KMS-11 (cell line): ENCODE data around the gene SCNN1B.

Experiments used
- H2AFZ ChIP-seq: fragments of 200-600 bp; sonication (generic); 2 replicates; pipeline ENCODE4 v1.6.1; 2016; ENCODE audit warnings: antibody characterized with exemption, mixed run types, low read depth
- H3K27ac ChIP-seq: fragments of 200-600 bp; sonication (generic); 2 replicates; pipeline ENCODE4 v1.6.1; 2016; ENCODE audit warnings: mild to moderate bottlenecking, mixed run types
- H3K27me3 ChIP-seq: fragments of 200-600 bp; sonication (generic); 2 replicates; pipeline ENCODE4 v1.6.1; 2017; ENCODE audit warnings: mild to moderate bottlenecking, low read depth, mixed run types, moderate library complexity; ENCODE audit not compliant: insufficient read depth
- H3K36me3 ChIP-seq: fragments of 200-600 bp; sonication (generic); 2 replicates; pipeline ENCODE4 v1.6.1; 2017; ENCODE audit warnings: mild to moderate bottlenecking, mixed run types; ENCODE audit not compliant: insufficient read depth
- H3K4me1 ChIP-seq: fragments of 200-600 bp; sonication (generic); 2 replicates; pipeline ENCODE4 v1.6.1; 2016; ENCODE audit warnings: mild to moderate bottlenecking, low read depth, mixed run types; ENCODE audit not compliant: poor library complexity, severe bottlenecking
- H3K4me2 ChIP-seq: fragments of 200-600 bp; sonication (generic); 2 replicates; pipeline ENCODE4 v1.7.0; 2016; ENCODE audit warnings: mild to moderate bottlenecking, mixed run types
- H3K4me3 ChIP-seq: fragments of 200-600 bp; sonication (generic); IDR thresholded peaks from 2 replicates; pipeline ENCODE4 v1.6.1; 2017; ENCODE audit warnings: low read depth, low read length, mixed read lengths; ENCODE audit not compliant: insufficient read depth
- H3K79me2 ChIP-seq: fragments of 200-600 bp; sonication (generic); 2 replicates; pipeline ENCODE4 v1.6.1; 2016; ENCODE audit warnings: low read depth, mixed run types; ENCODE audit not compliant: insufficient read depth
- H3K9ac ChIP-seq: fragments of 200-600 bp; sonication (generic); 2 replicates; pipeline ENCODE4 v1.6.1; 2016; ENCODE audit warnings: mild to moderate bottlenecking, mixed run types
- H4K20me1 ChIP-seq: fragments of 200-600 bp; sonication (generic); 2 replicates; pipeline ENCODE4 v1.6.1; 2016; ENCODE audit warnings: mild to moderate bottlenecking, mixed run types; ENCODE audit not compliant: insufficient read depth
- TF ChIP-seq, protein P1 (sequence below): fragments of 200-600 bp; sonication (generic); conservative IDR thresholded peaks from 2 replicates; pipeline ENCODE4 v1.6.1; 2017; ENCODE audit warnings: low read depth, mild to moderate bottlenecking, antibody characterized with exemption, low read length, moderate library complexity, mixed read lengths

The SCNN1B gene

GRCh38 chr16:23423496-23424049, 121.5 kb downstream of the SCNN1B start:
- Histone ChIP-seq H3K4me1 (peaks cover 11% of the 10 kb centered on the region), H3K4me2 (no peak overlapping the region), H3K36me3 (no peaks in the 10 kb centered on the region), H3K4me3 (no peak overlapping the region), H3K27me3 (no peaks in the 10 kb centered on the region), H2AFZ (no peak overlapping the region), H3K79me2 (no peaks in the 10 kb centered on the region), H3K27ac (no peak overlapping the region), H3K9ac (no peak overlapping the region), H4K20me1 (no peaks in the 10 kb centered on the region)
- TF ChIP-seq, protein P1, sequence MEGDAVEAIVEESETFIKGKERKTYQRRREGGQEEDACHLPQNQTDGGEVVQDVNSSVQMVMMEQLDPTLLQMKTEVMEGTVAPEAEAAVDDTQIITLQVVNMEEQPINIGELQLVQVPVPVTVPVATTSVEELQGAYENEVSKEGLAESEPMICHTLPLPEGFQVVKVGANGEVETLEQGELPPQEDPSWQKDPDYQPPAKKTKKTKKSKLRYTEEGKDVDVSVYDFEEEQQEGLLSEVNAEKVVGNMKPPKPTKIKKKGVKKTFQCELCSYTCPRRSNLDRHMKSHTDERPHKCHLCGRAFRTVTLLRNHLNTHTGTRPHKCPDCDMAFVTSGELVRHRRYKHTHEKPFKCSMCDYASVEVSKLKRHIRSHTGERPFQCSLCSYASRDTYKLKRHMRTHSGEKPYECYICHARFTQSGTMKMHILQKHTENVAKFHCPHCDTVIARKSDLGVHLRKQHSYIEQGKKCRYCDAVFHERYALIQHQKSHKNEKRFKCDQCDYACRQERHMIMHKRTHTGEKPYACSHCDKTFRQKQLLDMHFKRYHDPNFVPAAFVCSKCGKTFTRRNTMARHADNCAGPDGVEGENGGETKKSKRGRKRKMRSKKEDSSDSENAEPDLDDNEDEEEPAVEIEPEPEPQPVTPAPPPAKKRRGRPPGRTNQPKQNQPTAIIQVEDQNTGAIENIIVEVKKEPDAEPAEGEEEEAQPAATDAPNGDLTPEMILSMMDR, result no peak

DNA sequence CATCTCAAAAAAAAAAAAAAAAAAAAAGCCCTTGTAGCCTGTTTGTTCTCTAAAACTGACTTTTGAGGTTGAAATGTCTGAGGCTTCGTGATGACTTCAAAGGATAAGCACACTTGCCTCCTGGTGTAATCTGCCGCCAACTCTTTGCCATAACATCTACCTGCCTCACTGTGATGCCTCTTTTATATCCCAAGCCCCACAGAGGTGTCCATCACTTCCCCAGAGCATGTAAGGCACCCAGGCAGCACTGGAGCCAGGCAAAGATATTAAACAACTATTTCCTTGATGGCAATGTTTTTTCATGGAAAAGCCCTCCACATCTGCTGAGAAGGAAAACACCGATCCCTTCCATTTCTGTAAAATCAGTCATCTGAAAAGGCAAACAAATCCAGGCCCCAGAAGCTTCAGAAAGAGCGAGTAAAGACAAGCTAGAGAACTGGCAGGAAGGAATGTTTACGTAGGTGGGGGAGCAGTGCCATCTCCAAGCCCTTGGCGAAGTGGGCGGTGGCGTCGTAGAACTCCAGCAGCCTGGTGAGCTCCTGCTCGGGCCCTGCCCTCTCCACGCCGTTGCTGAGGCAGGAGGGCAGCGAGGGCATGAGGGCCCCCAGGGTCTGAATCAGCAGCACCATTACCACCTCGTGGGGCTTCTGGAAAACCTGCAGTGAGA, 122.3 kb downstream of the SCNN1B start:
- H3K27ac ChIP-seq, result no peak overlapping the region

DNA sequence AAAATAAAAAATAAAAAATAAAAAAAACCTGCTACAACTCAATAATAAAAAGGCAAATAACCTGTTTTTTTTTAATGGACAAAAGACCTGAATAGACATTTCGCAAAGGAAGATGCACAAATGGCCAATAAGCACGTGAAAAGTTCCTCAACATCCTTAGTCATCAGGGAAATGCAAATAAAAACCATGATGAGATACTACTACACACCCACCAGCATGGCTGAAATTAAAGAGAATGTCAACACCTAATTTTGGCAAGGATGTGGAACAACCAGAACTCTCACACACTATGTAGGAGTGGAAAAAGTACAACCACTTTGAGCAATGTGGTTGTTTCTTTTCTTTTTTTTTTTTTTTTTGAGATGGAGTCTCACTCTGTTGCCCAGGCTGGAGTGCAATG, 126.2 kb downstream of the SCNN1B start:
- Histone ChIP-seq H3K27me3 (no peaks in the 10 kb centered on the region), H3K4me2 (no peak overlapping the region), H3K27ac (no peak overlapping the region), H3K79me2 (no peaks in the 10 kb centered on the region), H2AFZ (no peak overlapping the region), H3K4me3 (no peak overlapping the region), H3K36me3 (peaks cover 3% of the 10 kb centered on the region; the same call in 1 of the 2 replicates), H4K20me1 (no peaks in the 10 kb centered on the region), H3K9ac (no peak overlapping the region), H3K4me1 (peaks cover 27% of the 10 kb centered on the region)
- TF ChIP-seq, protein P1, result no peak

More for the DNA sequence above, 122.3 kb downstream of the SCNN1B start:
- no peak overlapping the region for H3K4me2 ChIP-seq
- no peaks in the 10 kb centered on the region for H3K27me3 ChIP-seq
- TF ChIP-seq, protein P1, result no peak
- no peak overlapping the region for H3K4me3 ChIP-seq
- H3K36me3 ChIP-seq, result no peaks in the 10 kb centered on the region
- H4K20me1 ChIP-seq, result no peaks in the 10 kb centered on the region
- H3K9ac ChIP-seq, result no peak overlapping the region
- H3K79me2 ChIP-seq, result no peaks in the 10 kb centered on the region
- H3K4me1 ChIP-seq, result peaks cover 11% of the 10 kb centered on the region
- H2AFZ ChIP-seq, result no peak overlapping the region
